Activated CD4-positive, CD25-positive, alpha-beta regulatory T cell (primary cell): ENCODE data around the gene CLEC1A.
"Not testable (repeated sequence)": the region's sequence is repeated elsewhere in the genome, so short reads cannot be mapped to it uniquely, and the experiment has no call there.

Experiments
- DNase-seq, 4 experiments: peaks; one replicate each; lab custom pipeline; 2025; lab: John Stamatoyannopoulos, UW

Gene CLEC1A

DNA sequence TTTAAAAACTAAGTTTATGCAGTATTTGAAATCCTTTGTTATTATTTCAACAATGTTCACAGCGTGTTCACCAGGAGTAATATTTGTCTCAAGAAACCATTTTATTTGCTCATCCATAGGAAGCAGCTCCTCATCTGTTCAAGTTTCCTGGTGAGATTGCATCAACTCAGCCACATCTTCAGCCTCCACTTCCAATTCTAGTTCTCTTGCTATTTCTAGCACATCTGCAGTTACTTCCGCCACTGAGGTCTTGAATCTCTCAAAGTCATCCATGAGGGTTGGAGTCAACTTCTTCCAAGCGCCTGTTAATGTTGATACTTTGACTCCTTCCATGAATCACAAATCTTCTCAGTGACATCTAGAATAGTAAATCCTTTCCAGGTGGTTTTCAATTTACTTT, 50.3 kb downstream of the CLEC1A start:
- DNase-seq = no peak

DNA sequence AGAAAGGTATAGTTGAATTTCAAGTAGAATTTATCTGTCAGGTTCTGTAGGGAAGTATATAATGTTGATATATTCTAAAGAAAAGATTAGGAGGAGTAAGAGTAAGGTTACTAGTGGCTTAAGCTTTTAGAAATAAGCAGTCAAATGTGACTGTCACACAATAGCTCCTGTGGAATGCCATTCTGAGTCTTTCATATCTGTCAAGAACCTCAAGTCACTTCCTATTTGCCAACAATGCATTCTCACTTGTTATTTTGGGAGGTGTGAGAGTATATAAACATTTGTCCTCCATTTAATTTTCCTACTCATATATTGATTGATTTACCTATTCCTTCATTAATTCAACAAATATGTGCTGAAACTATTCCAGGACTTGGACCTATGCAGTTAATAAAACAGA, 56.6 kb downstream of the CLEC1A start:
- no peak for DNase-seq

DNA sequence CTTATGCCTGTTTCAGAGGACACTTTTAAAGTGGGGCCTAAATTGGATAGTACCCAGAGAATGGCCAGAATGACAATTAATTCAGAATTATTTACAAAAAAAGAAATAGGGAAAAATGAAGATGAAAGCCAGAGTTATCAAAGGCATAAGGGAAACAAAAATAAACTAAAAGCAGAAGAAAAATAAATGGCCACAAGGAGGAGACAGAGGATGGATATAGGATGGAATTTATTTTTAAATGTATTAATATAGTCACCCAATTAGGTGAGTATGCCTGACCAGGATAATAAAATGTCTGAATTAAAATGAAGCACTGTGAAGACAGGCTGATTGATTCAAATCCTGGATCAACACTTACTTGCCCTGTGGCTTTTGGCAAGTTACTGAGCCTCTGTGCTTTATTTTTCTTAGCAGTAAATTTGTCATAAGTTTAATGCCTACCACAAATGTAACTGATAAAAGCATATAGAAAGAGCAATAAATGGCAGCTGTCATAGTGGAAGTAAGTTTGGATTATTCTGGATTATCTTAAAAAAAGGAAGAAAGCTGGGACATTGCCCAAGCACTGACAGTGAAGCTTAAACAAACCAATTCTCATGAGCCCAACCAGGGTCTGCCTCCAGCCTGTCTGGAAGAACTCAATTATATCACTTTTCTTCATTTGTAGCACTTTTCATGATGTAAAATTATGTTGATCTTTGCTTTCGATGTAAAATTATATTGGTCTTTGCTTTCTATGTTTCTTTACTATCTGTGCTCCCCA, 64.8 kb downstream of the CLEC1A start:
- DNase-seq = no peak

DNA sequence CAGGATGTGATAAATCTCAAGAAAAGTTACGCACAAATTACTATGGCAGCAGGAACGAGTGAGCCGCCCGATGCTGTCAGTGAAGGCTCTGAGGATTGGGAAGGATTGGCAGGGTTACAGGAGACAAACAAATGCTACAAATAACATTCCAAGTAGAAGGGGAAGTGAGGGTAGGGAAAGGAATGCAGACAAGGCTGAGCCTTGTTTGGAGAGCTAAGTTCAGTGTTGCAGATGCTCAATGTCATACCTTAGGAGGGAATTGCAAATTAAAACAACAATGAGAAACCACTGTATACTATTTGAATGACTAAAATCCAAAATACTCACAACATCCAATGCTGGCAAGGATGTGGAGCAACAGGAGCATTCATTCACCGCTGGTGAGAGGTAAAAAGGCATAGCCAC, 67.0 kb downstream of the CLEC1A start:
- no peak for DNase-seq

DNA sequence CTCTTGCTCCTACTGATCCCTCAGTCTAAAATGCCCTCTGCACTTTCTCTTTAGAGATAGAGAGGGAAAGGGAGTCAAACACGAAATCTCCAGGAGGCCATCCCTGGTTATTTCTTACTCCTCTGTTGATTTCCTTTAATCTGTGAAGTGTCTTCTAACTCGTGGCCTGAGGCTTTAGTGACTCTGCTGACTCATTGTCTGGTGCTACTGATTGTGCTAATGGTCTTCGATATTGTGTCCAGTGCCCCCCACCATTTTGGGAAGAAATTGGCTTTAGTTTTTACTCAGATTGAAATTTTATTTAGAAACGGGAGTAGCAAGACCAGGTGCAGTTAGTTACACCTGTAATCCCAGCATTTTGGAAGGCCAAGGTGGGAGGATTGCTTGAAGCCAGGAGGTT, 67.5 kb downstream of the CLEC1A start:
- no peak for DNase-seq

DNA sequence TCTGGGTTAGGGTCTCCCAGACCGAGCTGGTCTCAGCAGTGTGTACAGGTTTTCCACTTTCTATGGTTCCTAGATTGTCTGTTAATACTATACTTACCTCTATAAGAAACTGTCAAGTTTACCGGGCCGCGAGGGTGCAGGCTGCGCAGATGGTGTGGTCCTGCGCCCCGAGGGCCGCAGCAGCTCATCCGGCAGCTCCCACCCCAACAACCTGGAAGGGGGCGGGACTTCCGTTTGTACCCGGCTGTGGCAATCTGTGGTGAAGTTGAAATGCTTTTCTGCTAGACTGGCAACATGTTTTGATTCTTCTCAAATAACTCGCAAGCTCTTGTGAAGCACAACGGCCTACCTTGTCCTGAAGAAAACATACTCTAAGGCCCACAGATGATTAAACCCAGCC, 68.3 kb downstream of the CLEC1A start, which contains the start of gene CLEC9A:
TSS of gene CLEC9A (plus strand) at position 237 of the 400 bp plus-strand sequence. CDS start 22,006 bp downstream, outside the sequence.
- no peak for DNase-seq

DNA sequence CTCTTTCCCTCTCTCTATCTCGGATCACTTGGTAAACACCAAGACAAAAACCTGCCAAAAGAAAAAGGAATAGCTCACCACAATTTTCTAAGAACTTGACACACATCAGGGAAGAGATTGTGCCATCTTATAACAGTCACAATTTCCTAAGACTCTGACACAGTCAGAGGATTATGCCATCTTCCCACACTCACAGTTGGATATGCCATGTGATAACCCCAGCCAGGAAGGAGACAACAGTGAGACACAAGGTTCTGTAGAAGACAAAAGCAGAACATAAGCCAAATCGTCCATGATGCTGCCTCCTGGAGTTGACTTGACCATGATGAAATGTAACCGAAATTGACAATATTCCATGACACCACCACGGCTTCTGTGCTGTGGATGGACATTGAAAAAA, 71.1 kb downstream of the CLEC1A start:
- DNase-seq = no peak

DNA sequence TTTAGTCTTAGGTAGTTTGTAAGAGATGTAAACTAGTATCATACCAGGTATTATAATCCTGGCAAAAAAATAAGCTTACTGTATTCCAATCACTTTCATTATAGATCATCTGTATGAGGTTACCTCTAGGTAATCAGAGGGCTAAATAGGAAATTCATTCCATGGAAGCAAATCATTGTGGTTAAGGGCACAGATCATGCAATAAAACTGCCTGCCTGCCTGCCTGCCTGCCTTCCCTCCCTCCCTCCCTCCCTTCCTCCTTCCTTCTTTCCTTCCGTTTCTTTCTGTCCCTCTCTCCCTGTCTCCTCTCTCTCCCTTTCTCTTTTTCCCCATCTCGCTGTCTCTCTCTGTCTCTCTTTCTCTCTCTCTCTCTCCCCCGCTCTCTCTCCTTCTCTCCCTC, 71.5 kb downstream of the CLEC1A start:
- no peak for DNase-seq

DNA sequence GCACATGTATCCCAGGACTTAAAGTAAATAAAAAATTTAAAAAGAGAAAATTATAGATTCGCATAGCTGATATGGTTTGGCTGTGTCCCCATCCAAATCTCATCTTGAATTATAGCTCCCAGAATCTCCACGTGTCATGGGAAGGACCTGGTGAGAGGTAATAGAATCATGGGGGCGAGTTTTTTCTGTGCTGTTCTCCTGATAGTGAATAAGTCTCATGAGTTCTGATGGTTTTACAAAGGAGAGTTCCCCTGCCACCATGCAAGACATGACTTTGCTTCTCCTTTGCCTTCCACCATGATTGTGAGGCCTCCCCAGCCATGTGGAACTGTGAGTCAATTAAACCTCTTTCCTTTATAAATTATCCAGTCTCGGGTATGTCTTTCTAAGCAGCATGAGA, 72.1 kb downstream of the CLEC1A start:
- DNase-seq = not testable (repeated sequence)

DNA sequence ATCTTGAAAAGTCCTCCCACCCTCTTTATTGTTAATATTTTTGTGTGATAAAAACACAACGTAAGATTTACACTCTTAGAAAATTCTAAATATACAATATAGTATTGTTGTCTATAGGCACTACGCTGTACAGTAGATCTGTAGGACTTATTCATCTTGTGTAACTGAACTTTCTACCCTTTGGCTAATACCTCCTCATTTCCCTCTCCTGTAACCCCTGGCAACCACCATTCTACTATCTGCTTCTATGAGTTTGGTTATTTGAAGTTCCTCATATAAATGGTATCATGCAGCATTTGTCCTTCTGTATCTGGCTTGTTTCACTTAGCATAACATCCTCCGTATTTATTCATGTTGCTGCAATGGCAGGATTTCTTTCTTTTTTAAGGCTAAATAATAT, 73.5 kb downstream of the CLEC1A start:
- no peak for DNase-seq

DNA sequence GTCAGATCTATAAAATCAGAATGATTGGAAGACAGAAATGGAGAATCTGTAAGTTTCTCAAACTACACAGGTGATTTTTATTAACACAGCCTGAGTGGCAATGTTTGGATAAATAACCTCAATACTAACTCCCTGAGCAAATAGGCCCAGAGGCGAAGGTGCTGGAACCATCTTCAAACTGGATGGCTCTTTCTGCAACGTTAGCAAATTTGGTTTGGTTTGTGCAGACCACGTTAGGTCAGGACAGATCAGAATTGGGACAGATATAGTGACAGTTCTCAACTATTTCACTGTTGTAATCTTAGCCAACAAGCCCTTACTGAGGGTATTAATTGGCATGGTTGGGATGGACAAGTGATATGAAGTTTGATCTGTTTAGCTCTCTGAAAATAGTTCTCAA, 77.4 kb downstream of the CLEC1A start:
- DNase-seq = no peak
